ENCODE measurements around the gene PRSS33.

The PRSS33 gene

GRCh38 chr16:2819939-2820835 lies 32.8 kb upstream of the PRSS33 start:
- no peak for DNase-seq

- no peak for DNase-seq
Measured at GRCh38 chr16:2819179-2819938, 32.0 kb upstream of the PRSS33 start.

DNA sequence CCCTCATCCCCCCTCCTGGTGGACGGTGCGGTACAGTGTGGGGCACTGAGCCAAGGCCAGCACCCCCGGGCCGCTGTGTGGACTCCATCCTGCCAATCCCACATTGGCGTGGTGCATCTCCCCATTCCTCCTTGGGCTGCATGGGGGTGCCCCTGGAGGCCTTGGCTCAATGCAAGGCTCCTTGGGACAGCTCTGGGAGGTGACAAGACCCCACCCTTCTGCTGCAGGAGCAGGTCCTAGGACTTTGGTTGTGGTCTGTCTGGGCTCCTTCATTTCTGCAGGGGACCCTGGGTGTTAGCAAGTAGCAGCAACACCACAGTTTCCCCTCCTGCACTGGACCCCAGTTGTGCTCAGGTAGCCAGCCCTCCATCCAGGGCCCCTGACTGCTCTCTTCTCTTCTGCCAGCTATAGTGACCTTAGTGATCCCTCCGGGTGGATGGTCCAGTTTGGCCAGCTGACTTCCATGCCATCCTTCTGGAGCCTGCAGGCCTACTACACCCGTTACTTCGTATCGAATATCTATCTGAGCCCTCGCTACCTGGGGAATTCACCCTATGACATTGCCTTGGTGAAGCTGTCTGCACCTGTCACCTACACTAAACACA lies 31.0 kb upstream of the PRSS33 start:
- DNase-seq, result no peak

GRCh38 chr16:2817340-2818271 lies 30.2 kb upstream of the PRSS33 start:
- DNase-seq, result no peak

DNA sequence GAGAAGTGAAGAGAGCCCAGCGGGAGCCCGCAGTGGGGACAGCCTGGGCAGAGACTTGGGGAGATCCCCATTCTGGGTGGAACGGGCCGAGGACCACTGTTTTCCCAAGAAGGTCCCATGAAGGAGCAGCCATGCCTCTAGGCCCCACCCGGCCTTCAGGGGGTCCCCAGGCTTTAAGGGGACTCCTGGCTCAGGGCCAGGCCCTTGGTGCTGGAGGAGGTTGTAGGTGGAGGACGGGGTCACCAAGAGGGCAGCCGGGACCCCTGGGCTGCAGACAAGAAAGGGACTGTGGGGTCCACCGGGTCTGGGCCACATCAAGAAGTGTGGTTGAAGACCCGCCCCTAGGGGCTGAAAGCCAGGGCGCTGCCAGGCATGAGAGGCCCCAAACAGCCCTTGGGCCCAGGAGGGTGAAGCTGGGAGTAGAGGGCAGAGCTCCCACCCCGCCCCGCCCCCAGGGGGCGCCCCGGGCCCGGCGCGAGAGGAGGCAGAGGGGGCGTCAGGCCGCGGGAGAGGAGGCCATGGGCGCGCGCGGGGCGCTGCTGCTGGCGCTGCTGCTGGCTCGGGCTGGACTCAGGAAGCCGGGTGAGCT lies 29.5 kb upstream of the PRSS33 start, which contains the start of gene PRSS21:
Gene PRSS21, plus strand, starts transcription at position 487 of the 589 bp plus-strand sequence. Its CDS starts 32 bp downstream, at position 519.
- no peak for DNase-seq

- DNase-seq, result no peak
Measured at GRCh38 chr16:2815299-2815771, 28.0 kb upstream of the PRSS33 start.

DNA sequence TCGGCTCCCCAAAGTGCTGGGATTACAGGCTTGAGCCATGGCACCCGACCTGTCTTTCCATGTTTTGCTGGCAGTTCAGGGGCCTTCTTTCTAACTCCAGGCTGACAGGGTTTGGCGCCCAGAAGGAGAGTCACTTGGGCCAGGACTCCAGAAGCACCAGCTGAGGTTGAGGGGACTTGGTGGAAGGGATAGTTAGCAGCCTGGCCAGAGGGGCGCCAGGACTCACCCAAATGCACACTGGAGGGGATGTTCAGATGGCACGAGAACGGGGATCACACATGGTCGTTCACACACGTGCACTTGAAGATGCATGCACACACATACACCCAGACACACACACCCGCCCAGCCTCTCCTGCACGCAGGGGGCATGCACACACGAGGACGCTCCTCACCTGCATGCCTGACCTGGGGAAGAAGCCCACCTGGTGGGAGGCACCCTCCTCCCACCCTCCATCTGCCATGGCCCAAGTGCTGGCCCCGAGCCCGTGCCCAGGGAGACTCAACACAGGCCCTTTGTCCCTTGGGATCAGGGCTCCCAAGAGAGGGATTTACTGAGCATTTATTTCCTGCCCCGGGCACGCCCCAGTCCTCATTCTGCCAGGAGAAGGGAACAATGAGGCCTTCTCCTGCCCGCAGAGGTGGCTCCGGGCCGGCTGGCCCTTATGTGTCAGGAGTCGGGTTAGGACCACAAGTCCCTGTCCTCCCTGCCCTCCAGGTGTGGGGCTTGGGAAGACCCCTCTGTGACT lies 27.4 kb upstream of the PRSS33 start:
- DNase-seq, result no peak

DNA sequence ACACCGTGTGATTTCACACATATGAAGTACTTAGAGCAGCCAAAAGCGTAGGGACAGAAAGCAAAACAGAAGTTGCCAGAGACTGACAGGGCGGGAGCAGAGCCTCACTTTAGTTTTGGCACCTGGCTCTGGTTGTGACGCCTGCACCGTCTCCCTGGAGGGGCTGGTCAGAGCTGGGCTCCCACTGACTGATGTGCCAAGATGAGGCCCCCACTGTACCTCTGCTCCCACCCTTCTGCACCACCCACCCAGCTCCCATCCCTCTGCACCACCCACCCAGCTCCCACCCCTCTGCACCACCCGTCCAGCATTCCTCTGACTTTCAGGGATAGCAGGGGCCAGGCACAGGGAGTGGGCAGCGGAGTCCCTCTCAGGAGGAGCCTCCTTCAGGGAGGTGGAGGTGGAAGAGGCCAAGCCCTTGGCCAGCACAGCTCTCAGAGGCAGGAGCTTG lies 26.4 kb upstream of the PRSS33 start:
- no peak for DNase-seq

- DNase-seq, result no peak
Measured at GRCh38 chr16:2811703-2812471, 24.5 kb upstream of the PRSS33 start.

GRCh38 chr16:2810651-2811050 lies 23.3 kb upstream of the PRSS33 start:
- no peak for DNase-seq

DNA sequence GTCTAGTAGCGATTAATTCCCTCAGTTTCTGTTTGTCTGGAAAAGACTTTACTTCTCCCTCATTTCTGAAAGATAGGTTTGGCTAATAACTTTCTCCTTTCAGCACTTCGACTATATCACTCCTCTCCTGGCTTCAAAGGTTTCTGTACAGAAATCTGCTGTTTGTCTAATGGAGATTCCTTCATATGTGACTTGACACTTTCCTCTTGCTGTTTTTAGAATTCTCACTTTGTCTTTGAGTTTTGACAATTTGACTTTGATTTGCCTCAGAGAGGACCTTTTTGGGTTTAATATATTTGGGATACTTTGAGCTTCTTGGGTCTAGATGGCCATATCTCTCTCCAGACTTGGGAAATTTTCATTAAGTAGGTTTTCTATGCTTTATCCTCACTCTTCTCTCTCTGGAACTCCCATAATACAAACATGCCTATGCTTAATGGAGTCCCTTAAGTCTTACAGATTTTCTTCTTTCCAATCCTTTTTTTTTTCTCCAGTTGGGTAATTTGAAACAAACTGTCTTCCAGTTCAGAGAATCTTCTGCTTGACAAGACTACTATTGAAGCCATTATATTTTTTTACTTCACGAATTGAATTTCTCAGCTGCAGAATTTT lies 21.9 kb upstream of the PRSS33 start:
- no peak for DNase-seq

GRCh38 chr16:2808181-2808580 lies 20.8 kb upstream of the PRSS33 start:
- DNase-seq, result no peak

DNA sequence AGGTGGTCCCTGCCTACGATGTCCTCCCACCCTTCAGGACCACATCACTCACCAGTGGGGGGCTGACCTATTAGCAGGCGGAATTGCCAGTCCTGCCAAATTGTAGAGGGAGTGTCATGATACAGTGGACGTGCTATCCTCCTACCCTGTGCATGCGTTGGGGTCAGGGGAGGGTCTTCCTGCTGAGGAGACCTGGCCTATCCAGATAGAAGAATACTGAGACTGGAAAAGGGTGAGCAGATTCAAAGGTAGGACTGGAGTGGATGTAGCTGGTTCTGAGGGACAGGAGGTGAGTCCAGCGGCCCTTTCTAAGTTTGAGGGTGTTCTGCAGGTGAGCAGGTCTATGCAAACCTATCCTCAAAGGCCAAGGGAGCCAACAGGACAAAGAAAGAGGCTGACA lies 18.9 kb upstream of the PRSS33 start:
- no peak for DNase-seq

GRCh38 chr16:2804728-2805127 lies 17.4 kb upstream of the PRSS33 start:
- no peak for DNase-seq

DNA sequence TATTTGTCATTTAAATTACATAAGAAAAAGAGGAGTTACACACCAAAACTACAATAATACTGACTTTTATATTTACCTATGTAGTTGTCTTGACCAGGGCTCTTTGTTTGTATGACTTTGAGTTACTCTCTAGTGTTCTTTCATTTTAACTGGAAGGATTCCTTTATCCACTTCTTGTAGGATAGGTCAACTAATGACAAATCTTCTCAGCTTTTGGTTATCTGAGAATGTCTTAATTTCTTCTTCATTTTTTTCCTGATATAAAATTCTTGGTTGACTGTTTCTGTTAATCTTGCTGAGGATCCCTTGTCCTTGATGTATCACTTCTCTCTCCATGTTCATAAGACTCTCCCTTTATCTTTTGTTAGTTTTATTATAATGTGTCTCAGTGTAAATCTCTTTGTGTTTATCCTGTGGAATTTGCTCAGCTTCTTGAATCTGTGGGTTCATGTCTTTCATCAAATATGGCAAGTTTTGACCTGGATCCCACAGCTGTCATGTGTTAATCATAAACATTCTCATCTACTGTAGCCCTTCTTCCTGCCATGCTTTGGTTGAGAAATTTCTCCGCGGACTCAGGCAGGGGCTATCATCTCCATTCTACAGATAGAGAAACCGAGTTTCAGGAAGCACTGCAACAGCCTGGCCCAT lies 16.3 kb upstream of the PRSS33 start:
- DNase-seq, result no peak

DNA sequence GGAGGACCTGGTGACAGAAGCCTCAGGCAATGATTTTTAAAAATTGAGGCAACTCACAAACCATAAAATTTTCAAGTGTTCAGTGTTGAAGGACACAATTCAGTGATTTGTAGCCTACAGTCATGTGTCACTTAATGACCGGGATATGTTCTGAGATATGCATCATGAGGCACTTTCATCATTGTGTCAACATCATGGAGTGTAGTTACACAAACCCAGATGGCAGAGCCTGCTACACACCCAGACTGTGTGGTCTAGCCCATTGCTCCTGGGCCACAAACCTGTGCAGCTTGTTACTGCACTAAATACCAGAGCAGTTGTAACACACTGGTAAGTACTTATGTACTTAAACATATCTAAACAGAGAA lies 12.5 kb upstream of the PRSS33 start:
- peak; percentile 27 for DNase-seq

- DNase-seq, result no peak
Measured at GRCh38 chr16:2799205-2799858, 12.0 kb upstream of the PRSS33 start.

DNA sequence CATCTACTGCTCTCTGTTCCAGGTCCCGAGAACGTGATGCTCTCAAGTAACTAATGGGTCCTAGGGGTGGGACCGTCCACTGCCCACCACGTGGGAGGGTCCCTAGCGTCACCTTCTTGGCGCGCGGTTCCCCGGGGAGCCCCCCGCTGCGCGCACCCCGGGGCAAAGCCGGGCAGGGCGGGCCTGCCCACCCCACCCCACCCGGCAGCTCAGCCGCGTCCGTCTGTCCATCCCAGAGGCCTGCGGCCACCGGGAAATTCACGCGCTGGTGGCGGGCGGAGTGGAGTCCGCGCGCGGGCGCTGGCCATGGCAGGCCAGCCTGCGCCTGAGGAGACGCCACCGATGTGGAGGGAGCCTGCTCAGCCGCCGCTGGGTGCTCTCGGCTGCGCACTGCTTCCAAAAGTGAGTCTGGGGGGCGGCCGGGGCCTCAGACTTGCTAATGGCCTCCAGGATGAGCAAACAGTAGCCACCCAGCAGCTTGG lies 11.4 kb upstream of the PRSS33 start:
- DNase-seq, result no peak
